GM18519 (cell line): ENCODE measurements around the gene GGTLC2.
"Not testable (repeated sequence)": the region's sequence is repeated elsewhere in the genome, so short reads cannot be mapped to it uniquely, and the experiment has no call there.

Experiments
- ATAC-seq: cut with Tn5 transposase; IDR thresholded peaks from one replicate; pipeline ENCODE4 v1.9.1; 2021; ENCODE audit warnings: mild to moderate bottlenecking, moderate library complexity; ENCODE audit not compliant: unreplicated experiment, low FRiP score

Gene GGTLC2

DNA sequence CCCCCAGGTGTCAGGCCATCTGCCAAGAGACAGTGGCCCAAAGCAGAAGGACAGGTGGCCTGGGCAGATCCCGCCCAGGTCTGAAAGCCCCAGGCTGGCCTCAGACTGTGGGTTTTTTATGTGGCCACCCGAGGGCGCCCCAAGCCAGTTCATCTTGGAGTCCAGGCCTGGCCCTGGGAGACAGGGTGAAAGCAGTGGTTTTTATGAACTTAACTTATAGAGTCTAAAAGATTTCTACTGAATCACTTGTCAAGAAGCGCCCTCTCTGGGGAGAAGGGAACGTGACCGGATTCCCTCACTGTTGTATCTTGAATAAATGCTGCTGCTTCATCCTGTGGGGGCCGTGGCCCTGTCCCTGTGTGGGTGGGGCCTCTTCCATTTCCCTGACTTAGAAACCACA is 8.2 kb upstream of the GGTLC2 start:
- not testable (repeated sequence) for ATAC-seq

DNA sequence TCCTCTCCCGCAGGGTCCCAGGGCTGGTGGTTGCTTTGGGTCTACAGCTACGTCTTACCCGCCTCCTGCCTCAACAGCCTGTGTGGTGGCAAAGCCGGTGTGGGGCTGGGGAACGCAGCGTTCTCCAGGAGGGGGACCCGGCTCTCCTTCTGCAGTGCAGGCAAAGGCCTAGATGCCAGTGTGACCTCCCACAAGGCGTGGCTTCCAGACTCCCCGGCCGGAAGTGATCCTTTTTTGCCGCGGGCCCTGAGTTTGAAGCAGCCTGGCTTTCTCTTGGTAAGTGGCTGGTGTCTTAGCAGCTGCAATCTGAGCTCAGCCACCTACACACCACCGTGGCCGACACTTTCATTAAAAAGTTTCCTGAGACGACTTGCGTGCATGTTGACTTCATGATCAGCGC is 6.1 kb upstream of the GGTLC2 start:
- not testable (repeated sequence) for ATAC-seq

DNA sequence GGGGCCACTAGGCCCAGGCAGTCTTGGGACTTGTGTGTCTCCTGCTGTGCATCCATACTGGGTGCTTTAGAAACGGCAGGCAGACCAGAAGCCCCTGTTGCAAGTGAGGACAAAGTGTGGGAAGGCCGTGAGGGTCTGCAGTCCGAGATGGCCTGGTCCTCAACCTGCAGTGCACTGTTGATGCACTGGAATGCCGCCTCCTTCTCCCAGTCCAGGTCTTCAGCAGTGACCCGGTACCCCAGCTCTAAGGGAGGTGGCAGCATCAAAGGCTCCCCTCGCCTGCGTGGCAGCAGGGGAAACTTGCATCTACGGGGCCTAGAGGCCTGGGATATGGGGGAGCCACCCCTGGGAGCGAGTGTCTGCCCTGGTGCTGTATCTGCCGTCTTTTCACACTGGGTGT is 2.2 kb upstream of the GGTLC2 start:
- ATAC-seq = not testable (repeated sequence)

DNA sequence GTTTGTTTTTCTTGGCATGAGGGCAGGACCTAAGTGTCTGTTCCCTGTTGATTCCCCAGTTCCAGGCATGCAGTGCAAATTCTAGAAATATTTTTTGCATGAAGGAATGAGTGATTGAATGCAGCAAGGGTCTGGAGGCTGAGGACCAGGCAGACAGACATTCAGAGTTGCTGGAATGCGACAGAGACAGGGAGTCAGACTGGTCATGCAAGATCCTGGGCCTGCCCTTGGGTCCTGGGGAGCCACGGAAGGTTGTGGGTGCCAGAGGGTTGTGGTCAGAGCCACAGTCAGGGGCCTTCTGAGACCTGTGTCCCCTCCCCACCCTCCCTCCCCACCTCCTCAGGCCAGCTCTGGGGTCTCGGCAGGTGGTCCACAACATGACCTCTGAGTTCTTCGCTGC is 1.6 kb downstream of the GGTLC2 start:
- ATAC-seq = not testable (repeated sequence)

DNA sequence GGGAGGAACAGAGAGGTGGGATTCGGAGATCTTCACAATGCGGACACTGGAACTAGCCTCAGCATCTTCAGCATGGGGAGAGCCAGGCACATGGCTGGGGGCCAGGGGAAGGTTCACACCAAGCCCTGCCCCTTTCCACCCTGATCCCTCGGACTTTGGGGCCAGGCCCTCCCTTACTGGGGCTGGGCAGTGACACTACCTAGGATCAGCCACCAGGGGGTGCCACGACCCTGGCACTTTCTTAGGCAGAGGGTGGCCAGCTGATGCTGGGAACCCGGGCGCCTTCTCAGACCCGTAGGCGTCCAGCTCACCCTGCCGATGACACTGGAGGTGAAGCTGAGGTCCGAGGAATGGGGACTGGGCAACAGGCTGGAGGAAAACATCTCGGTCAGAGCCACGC is 3.5 kb downstream of the GGTLC2 start:
- not testable (repeated sequence) for ATAC-seq

DNA sequence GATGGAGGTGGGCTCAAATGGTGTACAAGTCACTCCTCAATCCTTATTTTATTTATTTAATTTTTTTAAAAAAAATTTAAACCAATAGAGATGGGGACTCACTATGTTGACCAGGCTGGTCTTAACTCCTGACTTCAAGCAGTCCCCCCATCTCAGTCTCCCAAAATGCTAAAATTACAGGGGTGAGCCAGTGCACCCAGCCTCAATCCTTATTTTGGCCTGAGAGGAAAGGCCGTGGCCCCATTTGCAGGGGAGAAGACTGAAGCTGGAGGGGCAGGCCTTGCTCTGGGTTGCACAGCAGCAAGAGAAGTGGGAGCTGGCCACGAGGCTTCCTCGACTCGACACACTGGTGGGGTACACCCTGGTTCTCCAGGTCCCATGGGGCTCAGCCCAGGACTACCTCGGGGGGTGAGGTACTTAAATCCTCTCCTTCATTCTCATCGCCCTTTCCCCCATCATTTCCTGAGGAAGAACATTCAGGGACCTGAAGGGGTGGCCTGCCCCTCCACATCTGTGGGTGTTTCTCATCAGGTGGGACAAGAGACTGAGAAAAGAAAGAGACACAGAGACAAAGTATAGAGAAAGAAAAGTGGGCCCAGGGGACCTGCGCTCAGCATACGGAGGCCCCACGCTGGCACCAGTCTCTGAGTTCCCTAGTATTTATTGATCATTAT is 4.6 kb downstream of the GGTLC2 start:
- ATAC-seq = not testable (repeated sequence)

DNA sequence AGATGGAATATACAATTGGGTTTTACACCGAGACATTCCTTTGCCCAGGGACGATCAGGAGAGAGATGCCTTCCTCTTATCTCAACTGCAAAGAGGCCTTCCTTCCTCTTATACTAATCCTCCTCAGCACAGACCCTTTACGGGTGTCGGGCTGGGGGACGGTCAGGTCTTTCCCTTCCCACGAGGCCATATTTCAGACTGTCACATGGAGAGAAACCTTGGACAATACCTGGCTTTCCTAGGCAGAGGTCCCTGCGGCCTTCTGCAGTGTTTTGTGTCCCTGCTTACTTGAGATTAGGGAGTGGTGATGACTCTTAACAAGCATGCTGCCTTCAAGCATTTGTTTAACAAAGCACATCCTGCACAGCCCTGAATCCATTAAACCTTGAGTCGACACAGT is 5.3 kb downstream of the GGTLC2 start:
- not testable (repeated sequence) for ATAC-seq

DNA sequence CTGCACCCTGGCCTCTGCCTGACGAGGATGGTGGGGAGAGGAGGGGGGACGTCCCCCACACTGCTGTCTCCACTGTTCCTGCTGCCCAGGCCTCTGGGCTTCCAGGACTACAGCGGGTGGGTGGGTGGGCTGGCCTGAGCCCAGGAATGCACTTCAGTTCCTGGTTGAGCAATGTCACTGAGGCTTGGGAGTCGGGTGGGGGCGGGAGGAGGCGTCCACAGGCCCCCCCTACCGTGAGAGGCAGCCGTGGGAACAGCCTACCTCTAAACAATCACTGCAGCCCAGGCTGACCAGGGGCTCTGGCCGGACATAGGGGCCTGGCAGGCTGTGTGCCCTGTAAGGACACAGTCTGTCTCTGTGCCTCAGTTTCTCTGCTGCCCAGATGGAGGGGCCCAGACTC is 6.0 kb downstream of the GGTLC2 start:
- ATAC-seq = not testable (repeated sequence)

DNA sequence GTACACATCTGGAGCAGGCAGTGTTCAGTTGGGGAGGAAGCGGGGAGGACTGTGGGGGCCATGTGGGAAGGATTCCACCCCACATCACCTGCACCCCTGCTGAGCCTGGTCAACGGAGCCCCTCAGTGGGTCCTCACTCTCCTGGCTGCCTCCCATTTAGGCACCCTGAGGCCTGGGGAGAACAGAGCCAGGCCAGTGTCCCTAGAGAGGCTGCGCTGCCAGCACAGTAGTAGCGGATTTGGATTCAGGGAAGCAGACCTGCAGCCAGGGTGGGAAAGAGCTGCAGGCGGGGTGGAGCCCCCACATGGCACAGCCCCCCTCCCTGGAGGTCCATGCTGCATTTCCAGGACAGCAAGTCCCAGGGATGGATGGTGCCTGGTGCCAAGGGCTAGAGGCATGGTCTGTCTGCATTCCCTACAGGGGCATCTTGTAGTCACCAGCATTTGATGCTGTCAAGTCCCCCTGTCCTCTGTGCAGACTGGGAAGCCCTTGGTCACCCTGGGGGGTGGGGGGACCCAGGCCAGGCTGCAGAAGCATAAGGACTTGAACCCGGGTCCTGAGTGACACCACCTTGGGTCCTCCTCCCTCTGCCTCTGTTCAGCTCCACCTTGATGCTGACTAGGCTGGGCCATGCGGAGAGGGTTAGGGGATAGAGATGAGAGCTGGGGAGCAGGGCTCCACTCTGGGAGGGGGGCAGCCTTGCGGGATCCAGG is 6.5 kb downstream of the GGTLC2 start:
- ATAC-seq = not testable (repeated sequence)

DNA sequence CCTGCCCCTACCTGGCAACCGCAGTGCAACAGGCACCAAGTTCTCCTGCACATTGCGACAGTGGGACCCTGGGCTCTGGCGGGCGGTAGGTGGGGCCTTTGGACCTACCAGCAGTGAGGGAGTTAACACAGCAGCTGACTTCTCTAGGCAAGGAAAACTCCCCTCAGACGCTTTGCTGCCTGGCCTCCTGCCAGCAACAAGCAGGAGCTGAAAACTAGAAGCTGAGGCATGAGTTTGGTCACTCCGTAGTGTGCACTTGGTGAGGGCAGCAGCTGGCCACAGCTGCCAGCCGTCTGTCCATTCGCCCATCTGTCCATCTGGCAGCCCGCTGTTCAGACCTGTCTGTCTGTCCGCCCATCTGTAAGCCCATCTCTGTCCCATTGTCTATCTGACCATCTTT is 7.2 kb downstream of the GGTLC2 start:
- ATAC-seq = not testable (repeated sequence)

DNA sequence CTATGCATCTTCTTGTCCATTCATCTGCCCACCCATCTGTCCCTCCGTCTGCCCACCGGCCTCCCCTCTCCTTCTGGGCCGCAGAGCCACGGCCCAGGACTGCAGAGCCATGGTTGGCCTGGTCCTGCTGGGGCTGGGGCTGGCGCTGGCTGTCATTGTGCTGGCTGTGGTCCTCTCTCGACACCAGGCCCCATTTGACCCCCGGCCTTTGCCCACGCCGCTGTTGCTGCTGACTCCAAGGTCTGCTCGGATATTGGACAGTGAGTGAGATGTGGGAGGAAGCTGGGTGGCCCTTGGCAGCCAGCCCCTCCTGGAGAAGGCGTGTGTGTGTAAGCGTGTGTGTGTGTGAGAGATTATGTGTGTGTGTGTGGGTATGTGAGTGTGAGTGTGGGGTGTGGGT is 7.7 kb downstream of the GGTLC2 start:
- not testable (repeated sequence) for ATAC-seq

DNA sequence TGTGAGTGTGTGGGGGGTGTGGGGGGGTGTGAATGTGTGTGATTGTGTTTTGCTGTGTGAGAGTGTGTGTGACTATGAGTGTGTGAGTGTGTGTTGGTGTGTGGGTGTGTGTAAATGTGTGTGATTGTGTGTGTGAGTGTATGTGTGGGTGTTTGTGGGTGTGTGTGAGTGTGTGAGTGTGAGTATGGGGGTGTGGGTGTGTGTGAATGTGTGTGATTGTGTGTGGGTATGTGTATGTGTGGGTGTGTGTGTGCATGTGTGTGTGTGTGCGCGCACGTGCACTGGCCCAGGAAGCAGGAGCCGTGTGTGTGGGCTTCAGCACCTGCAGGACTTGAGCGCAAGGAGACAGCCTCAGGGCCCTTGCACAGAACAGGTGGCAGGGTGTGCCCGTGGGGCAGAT is 8.2 kb downstream of the GGTLC2 start:
- not testable (repeated sequence) for ATAC-seq

DNA sequence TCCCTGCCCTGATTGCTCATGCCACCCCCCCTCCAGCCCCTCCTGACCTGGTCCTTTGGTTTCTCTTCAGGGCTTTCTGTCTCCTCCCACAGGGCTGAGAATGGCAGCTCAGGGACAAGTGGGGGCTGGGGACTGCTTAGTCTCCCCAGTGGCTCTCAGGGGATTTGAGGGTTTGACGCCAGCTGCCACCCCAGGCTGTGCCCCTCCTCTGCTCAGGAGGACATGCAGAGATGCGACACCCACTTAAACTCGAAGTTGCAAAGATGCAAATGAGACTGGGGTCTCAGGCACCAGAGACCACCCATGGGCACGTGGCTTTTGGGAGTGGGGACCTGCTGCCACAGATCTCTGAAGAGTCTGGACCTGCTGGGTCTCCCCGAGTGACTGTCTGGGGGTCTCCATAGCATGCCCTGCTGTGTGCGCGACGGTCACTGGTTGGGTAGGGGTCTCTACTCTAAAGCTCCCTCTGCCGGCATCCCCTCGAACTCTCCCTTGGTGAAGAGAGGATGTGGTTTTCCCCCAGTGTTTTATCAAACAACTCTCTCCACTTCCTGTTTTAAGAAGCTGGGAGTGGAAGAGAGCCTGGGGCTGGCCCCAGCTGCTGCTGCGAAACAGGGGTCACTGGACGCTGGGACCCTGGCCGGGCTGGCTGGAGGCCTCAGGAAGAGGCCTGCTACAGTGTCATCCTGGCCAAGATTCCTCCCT is 9.4 kb downstream of the GGTLC2 start:
- ATAC-seq = not testable (repeated sequence)

DNA sequence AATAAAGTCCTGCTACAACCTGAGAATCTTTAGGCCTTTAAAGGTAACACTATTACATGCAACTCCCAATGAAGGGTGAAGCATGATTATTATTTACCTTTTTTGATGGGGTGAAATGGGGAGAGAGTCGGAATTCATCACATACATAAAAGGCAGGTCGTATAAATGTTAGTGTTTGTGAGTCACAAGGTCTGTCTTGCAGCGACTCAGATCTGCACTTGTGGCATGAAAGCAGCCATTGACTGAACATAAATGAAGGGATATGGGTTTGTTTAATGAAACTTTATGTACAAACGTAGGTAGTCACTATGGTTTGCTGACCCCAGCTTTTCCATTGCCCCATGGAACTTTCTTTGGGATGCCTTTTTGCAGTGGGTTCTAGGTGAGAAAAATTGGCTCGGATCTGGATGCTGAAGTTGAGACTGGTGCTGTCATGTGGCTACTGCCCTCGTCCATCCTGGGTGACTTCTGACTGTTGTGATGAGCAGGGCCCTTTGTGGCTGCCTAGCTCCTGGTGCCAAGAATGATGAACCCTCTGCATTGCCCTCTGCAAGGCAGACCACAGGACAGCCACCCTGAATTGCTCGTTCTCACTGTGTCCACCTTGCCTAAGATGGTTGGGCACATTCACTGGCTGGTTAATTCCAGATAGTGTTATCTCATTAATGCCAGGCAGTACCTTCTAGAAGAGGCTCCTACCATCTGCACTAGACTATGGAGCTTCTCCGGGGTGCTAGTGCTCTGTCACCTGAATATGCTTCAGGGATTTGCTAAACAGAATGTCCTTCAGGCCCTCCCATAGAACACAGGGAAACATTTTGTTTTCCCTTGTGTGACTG is 11.3 kb downstream of the GGTLC2 start:
- ATAC-seq = no peak

DNA sequence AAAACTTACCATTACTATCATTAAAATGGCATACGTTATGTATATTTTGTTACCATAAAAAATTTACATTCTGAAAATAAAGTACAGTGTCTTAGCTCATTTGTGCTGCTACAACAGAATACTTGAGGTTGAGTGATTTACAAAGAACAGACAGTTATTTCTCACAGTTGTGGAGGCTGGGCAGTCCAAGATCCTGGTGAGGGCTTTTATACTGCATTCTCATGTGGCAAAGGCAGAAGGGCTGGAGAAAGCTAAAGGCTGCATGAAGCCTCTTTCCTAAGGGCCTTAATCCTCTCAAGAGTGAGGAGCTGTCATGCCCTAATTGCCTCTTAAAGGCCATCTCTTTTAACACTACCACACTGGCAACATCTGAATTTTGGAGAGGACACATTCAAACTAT is 13.3 kb downstream of the GGTLC2 start:
- no peak for ATAC-seq

DNA sequence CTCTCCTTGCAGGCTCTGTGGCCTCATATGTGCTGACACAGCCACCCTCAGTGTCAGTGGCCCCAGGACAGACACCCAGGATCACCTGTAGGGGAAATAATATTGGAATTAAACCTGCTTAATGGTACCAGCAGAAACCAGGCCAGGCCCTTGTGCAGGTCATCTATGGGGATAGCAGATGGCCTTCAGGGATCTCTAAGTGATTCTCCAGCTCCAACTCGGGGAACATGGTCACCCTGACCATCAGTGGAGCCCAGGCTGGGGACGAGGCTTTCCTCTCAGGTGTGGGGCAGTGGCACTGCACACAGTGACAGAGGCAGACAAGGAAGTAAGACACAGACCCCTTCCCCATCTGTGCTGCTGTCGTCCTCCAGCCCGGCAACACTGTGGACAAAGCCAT is 16.9 kb downstream of the GGTLC2 start:
- ATAC-seq = no peak

DNA sequence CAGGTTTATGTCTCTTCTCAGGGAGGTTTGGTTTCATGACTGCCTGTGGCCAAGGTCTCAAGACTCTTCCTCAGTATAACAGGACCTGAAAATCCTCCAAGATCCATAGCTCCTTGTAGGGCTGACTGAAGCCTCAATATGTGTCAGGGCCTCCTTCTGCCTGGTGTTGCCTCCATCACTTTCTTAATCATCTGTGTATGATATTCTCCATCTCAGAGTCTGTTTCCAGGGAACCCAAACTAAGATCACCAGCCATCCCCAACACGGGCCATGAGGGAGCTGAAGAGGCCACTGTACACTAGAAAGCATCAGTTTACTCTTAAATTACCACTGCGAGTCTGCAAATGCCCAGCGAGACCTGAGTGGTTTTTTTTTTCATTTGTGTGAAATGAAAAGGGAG is 17.7 kb downstream of the GGTLC2 start:
- no peak for ATAC-seq

DNA sequence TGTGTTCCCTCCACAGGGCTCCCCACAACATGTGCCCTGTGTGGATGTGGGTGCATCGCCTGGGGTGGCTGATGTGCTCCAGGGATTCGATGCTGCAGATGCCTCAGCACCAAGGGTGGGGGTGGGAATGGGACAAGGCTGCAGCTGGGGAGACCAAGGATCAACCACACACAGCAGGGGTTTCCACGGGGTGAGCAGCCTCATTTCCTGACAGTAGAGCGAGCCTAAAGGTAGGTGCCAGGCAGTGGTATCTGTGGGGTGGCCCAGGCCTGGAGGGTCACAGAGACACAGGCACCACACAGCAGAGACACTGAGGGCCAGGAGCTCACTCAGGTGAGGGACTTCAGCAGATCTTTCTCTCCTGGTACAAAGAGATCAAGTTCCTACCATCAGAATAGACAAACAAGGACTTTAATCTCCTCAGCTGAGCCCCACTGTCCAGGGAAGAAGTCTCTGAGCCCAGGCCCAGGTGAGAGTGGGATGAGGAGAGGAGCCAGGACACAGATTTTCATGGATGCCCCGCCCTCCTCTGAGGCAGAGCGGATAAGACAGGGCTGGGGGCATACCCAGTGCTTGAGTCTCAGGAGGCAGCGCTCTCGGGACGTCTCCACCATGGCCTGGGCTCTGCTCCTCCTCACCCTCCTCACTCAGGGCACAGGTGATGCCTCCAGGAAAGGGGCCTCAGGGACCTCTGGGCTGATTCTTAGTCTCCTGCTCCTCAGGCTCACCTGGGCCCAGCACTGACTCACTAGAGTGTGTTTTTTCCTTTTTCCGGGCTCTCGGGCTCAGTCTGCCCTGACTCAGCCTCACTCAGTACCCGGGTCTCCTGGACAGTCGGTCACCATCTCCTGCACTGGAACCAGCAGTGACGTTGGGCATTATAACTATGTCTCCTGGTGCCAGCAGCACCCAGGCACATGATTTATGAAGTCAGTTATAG is 19.7 kb downstream of the GGTLC2 start:
- no peak for ATAC-seq

DNA sequence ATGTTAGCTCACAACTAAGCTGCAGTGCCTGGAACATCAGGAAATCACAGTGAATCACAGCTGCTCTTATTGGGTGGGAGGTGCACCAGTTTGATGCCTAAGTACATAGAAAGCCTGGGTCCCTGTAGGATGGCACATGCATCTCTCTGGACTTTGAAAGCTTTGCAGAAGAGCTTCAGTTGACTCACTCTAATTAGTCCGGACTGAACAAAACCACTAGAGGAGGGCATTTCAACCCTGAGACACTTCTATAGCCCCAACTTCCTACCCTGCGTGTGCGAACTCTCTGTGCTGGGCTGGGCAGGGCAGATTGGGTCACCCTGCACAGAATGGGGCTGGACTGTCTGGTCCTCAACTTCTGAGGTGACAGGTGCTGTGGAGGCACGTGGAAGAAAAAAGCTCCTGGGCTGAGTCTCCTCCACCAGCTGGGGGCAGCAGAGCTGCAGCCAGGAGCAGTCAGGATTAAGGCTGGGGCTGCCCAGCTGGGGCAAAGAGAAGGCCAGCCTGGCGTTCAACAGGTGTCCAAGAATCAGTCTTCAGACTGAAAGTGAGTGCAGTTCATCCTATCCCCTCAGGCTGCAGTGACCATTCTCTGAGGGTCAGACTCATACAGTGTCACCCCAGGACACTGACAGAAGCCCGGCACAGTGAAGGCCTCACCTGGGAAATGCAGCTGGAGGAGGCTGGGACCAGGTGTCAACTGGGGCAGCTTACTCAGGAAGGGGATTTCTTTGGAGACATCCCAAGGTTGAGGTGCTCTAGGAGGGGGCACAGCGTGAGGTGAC is 22.1 kb downstream of the GGTLC2 start:
- no peak for ATAC-seq
